ENCODE results near the gene RAPH1. TPM values are rescaled to one million over a fixed set of nuclear protein-coding genes. Genes with fewer than 3 reads are reported as not detected.

The RAPH1 gene
- total and polyA plus RNA-seq, 9 of the 15 experiments (the other 6 are each of a cell fraction or from before 2014, with no cell fraction given): 0.07 to 0.71 (median 0.27) TPM

DNA sequence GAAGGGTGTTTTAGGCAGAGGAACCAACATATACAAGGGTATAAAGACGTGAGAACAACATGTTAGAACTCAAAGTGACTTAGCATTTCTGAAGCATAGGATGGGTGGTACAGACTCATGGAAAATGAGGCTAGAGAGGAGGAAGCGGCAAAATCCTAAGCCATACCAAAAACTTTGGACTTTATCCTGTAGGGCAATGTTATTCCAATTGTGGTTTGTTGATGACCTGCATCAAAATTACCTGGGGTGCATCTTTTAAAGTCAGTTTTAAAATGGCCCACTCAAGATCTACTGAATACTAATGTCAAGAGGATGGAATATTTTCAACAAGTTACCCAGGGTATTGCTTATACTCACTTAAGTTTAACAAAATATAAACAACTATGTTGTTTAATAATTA lies 34.8 kb downstream of the RAPH1 start (continued):
- no peak for TF ChIP-seq CBX1 (IDR thresholded peaks at IDR 0.05; ENCODE audit: low read depth)
- TF ChIP-seq, protein P1, sequence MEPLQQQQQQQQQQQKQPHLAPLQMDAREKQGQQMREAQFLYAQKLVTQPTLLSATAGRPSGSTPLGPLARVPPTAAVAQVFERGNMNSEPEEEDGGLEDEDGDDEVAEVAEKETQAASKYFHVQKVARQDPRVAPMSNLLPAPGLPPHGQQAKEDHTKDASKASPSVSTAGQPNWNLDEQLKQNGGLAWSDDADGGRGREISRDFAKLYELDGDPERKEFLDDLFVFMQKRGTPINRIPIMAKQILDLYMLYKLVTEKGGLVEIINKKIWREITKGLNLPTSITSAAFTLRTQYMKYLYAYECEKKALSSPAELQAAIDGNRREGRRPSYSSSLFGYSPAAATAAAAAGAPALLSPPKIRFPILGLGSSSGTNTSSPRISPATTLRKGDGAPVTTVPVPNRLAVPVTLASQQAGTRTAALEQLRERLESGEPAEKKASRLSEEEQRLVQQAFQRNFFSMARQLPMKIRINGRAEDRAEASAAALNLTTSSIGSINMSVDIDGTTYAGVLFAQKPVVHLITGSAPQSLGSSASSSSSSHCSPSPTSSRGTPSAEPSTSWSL (CRISPR knock-in tag; IDR thresholded peaks at IDR 0.05; ENCODE audit: borderline replicate concordance): no peak
- TF ChIP-seq SLC30A9 (CRISPR knock-in tag; IDR thresholded peaks at IDR 0.05): no peak
- no peak for TF ChIP-seq CREM (IDR thresholded peaks at IDR 0.05; ENCODE audit: low read depth)
- TF ChIP-seq RBM34 (IDR thresholded peaks at IDR 0.05; ENCODE audit: borderline replicate concordance, insufficient read depth, low read length): no peak

DNA sequence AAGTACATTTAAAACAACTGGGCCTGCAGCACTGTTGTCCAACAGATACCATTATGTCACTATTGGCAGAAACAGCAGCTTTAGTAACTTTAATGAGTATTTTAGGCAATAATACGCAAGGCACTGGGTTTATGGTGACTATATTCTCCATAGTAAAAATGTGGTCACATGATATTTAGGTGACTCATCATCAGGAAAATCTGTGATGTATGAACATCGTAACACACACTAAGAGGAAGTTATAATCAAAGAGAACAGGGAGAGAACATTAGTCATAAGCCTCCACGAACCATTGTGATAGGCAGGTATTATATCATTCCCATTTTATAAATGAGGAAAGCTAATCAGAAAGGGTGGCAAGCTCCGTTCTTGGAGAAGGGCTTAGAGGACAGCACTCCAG lies 36.9 kb downstream of the RAPH1 start:
- H3K4me3 ChIP-seq: no peak overlapping the region
- H2AFZ ChIP-seq (ENCODE audit: low read depth, low read length): no peak overlapping the region
- no TSS peak for BruUV-seq (replicated peaks)
- DNase-seq (ENCODE audit: extremely low read depth in 1 of 4, low spot score in 3 of 4) (peak in 1 of 4 experiments; percentile 5), FAIRE-seq (no peak), ATAC-seq (no peak)
- no peaks in the 10 kb centered on the region for H3K79me2 ChIP-seq (ENCODE audit: control insufficient read depth, insufficient read depth, low read length)
- no peak overlapping the region for H3K27ac ChIP-seq (ENCODE audit: extremely low read depth, low read depth, low read length)
- H3K9ac ChIP-seq (ENCODE audit: insufficient read depth in 1 of 2, low read depth in 2 of 2, low read length in 2 of 2): no peak overlapping the region
- CTCF ChIA-PET (ENCODE audit: low intra/inter-chr PET ratio): no interaction called here
- POLR2A ChIA-PET: no interaction called here
- H3K4me1 ChIP-seq (replicated peaks in 1 of 2; ENCODE audit: control insufficient read depth in 2 of 2, insufficient read depth in 2 of 2, low read length in 2 of 2): no peaks in the 10 kb centered on the region
- intact Hi-C loops (cut with micrococcal nuclease): no loop called here
- H3K9me1 ChIP-seq (ENCODE audit: control insufficient read depth, insufficient read depth, low read length): no peaks in the 10 kb centered on the region
- H4K20me1 ChIP-seq (replicated peaks; ENCODE audit: control insufficient read depth, insufficient read depth, low read length): no peaks in the 10 kb centered on the region
- in situ Hi-C loops (cut with MboI): no loop called here
- H3K9me3 ChIP-seq (replicated peaks; ENCODE audit: control insufficient read depth, insufficient read depth, low read depth, low read length): no peaks in the 10 kb centered on the region
- WGBS (ENCODE audit: insufficient coverage, low coverage, missing lambda C conversion rate): 0% methylated on average over 4 of the region's 4 CpGs
- no peaks in the 10 kb centered on the region for H3K36me3 ChIP-seq (ENCODE audit: control insufficient read depth, insufficient read depth, low read length)
- no peaks in the 10 kb centered on the region; a peak in 2 of 5 replicates for H3K27me3 ChIP-seq (ENCODE audit: control insufficient read depth in 2 of 2, insufficient read depth in 2 of 2, low read length in 2 of 2)
- H3K4me2 ChIP-seq (ENCODE audit: insufficient read depth, low read length): no peak overlapping the region
- TF ChIP-seq SRF (CRISPR knock-in tag; IDR thresholded peaks at IDR 0.05): no peak
- 0 out of 2 replicates have a peak, but pooled peaks have one; percentile 16 for TF ChIP-seq CREM (IDR thresholded peaks at IDR 0.05; ENCODE audit: low read depth)
- TF ChIP-seq NUFIP1 (IDR thresholded peaks at IDR 0.05; ENCODE audit: partially characterized antibody): no peak
- no peak for TF ChIP-seq SMC3 (conservative IDR thresholded peaks at IDR 0.05; ENCODE audit: insufficient read depth, low read depth, low read length)
- peak; percentile 32; the same call in 1 of the 2 replicates for TF ChIP-seq JUND (IDR thresholded peaks at IDR 0.05; ENCODE audit: borderline replicate concordance, low read depth, low read length)
- peak; percentile 67; the same call in 2 of the 3 replicates for TF ChIP-seq JUND (tag; IDR thresholded peaks at IDR 0.05; ENCODE audit: borderline replicate concordance, low read depth, low read length)
- TF ChIP-seq, protein P2, sequence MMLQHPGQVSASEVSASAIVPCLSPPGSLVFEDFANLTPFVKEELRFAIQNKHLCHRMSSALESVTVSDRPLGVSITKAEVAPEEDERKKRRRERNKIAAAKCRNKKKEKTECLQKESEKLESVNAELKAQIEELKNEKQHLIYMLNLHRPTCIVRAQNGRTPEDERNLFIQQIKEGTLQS (IDR thresholded peaks at IDR 0.05): peak; percentile 82
- TF ChIP-seq, protein P2 (CRISPR knock-in tag; conservative IDR thresholded peaks at IDR 0.05): no peak
- TF ChIP-seq TAF7 (tag; IDR thresholded peaks at IDR 0.05): no peak

Data from K562 (cell line).